Measurements from ENCODE around the gene ADAM15.

Gene ADAM15

DNA sequence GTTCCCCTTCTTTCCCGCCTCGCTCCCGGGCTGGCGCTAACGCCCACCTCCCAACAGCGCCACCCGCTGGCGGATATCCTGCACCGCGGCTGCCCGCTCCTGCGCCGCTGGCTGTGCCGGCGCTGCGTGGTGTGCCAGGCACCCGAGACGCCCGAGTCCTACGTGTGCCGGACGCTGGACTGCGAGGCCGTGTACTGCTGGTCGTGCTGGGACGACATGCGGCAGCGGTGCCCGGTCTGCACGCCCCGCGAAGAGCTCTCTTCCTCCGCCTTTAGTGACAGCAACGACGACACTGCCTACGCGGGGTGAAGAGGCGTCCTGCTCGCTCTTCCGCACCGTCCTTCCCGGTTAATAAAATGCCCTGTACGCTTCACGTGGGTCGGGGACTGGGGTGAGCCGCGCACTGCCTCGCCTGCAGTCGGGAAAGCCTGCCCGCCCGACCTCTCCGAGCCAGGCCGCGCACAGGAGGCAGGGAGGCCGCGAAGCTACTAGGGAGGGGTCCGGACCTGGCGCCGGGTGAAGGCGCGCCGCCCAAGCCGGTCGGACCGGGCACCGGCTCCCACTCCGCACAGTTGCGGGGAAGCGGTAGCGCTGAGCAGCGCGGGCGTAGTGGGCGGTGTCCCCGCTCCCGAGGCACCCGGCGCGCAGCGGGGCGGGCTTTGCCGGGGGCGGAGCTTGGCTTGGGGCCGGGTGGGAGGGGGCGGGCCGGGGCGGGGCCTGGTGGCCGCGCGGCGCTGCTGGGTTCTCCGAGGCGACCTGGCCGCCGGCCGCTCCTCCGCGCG, at the start of gene ADAM15:
Gene ADAM15 (plus strand): TSS at position 757 of the 782 bp plus-strand sequence. CDS start 71 bp downstream, outside the sequence.
- peak; percentile 88 for DNase-seq

DNA sequence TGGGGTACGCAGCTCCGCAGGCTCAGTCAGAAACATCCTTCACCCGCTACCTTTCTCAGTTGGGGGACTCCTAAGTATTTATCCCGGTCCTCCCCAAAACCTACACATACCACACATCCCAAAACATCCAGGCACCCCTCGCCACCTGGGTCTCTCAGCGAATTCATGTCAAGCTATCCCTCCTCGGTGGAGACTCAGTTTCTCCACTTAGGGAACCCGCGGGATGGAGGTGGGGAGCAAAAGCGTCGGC, 49.8 kb upstream of the ADAM15 start:
- no peak for DNase-seq

DNA sequence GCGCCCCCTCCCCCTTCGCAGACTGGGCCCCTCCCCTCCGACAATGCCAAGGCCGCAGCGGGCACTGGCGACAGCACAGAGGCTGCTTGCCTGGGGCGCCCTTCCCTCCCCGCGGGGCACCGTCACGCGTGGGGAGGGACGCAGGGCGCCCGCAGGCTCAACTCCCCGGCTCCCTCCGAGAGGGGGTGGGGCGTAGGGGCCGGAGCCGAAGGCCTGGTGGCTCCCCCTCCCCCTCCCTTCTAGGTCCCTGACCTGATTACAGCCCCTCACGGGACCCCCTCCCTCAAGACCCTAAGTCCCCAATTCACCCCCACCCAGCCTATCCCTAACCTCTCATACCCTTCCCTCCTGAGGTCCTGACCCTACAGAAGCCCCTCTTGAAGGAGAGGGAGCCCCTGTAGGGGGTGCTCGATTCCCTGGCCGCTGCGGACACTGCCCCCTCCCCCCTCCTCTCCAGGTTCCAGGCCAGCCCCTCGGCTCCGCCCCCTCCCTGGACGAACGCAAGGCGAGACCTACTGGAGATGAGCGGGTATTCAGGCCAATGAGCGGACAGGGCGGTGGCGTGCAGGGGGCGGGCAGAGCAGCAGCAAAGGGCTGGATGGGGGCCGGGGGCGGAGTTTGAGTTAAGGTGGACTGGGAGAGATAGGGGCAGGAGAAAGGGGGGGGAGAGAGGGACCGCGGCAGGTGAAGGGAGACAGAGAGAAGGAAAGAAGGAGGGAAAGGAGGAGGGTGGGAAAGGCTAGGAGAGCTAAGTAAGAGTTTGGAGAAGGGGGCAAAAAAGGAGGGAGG, 49.2 kb upstream of the ADAM15 start:
- DNase-seq = peak; percentile 99

DNA sequence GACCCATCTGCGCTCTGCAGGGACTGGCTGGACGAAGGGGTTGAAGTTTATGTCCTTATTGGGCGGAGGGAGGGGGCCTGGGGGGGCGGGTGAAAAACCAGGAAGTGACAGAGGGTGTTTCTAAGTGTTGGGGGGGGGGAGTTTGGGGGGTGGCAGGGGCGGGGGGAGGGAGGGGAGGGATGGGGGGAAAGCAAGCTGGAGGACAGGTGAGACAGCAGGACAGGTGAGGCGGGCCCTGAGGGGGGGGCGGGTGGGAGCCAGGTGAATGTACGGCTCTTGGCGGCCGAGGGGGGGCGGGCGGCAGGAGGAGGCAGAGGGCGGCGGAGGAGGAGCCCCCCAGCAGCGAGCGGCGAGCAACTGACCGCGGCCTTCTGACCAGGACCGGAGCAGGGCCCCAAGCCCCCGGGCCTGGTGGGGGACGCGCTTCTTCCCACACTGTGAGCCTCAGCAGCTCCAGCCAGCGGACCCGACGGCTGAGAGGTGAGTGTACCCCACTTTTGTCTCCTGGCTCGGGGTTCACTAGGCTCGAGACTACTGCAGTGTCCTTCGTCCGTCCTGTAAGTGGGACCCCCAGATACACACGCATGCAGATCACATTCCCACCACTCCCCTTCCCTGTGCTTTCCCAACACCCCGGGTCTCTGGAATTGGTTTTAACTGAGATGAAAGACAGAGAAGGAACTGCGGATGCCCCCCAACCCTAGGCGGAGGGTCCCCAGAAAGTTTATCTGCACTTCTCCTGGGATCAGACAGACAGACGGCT, 48.5 kb upstream of the ADAM15 start, which contains the start of gene ZBTB7B:
Gene ZBTB7B (plus strand): TSS at position 339 of the 763 bp plus-strand sequence. CDS start 11,859 bp downstream, outside the sequence.
- DNase-seq = no peak

DNA sequence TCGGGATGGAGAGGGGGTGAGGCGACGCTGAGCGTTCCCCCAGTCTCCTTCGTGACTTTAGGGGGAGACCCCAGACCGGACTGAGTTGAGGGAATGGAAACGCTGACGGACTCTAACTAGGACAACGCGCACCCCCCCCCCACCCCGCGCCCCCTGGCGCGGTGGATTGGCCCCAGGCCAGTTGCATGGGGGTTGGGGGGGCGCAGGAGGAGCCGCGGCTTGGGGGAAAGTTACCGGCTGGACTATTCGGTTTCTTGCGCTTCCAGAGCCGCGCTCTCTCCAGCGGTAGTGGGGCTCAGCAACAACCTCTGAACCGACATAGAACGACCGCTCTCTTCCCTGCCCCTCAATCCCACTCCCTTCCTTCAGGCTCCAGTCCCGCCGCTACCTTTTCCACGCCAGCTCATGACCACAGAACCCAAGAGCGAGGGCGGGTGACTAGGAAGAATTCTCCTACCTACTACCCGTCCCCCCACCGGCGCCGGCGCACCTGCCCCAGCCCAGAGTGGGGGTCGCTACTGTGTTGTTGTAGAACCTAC, 47.8 kb upstream of the ADAM15 start:
- no peak for DNase-seq

GRCh38 chr1:155003766-155004351, 47.3 kb upstream of the ADAM15 start:
- peak; percentile 30 for DNase-seq

GRCh38 chr1:155004352-155005075, 46.6 kb upstream of the ADAM15 start:
- no peak for DNase-seq

DNA sequence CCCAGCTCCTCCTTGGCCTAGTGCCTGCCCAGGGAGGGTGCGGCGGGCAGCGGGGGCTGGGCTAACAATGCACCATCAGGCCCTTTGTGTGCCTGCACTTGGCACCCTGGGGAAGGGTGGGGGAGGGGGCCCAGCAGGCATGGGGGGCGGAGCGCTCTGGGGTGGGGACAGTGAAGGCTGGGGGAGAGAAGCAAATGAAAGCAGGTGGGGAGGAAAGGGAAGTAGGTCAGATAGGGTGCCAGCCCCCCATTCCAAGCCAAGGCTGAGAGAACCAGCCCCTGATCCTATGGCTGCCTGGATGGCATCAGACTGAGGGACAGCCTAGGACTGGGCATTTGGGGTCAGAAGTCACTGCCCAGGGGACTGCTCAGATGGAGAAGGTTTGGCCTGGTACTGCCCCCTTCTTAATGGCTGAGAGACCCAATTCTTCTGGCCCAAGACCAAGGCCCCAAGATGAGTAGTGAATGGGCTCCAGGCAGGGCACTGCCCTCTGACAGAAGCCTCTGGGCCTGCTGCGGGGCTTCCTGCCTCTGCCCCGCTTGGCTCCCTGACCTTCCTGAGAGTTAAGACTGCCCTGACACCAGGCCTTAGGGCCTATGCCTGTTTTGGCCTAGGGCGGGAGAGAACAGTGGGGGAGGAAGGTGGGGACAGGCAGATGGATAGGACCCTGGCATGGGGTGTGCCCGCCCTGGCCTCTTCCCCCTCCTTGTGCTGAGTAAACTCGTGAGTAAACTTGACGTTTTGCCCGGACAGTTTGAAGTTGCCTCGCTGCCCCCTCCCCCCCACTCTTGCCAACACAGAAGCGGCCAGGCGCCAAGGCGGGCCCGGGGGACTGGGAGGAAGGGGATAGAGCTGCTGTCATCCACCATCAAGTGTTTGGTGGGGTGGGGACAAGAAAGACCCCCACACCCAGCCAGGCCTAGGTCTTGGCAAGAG, 45.8 kb upstream of the ADAM15 start:
- no peak for DNase-seq

GRCh38 chr1:155006601-155007101, 44.5 kb upstream of the ADAM15 start:
- no peak for DNase-seq

DNA sequence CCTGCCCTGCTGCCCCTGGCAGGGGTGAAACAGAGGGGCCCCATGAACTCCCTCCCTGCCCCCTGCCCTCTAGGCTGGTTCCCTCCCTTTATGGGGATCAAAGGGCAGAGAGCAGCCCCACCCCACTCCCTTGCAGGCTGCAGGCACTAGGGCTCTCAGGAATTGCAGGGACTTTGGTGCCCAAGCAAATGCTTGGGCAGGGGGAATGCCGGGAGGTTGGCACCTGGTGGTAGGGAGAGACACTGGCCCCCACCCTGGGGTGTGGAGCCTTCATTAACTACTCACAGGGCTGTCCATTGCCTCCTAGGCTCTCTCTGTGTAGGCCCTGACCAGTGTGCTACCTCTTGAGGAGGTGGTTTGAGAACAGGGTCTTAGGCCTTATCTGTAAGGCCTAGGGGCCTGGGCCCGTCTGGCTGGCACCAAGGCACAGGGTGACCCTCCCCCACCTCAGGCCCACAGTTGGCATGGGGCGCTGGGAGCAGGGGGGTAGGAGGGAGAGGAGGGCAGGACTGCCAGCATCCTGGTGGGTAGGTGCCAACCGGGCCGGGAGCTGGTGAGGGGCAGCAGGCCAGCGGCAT, 43.8 kb upstream of the ADAM15 start:
- DNase-seq = no peak

DNA sequence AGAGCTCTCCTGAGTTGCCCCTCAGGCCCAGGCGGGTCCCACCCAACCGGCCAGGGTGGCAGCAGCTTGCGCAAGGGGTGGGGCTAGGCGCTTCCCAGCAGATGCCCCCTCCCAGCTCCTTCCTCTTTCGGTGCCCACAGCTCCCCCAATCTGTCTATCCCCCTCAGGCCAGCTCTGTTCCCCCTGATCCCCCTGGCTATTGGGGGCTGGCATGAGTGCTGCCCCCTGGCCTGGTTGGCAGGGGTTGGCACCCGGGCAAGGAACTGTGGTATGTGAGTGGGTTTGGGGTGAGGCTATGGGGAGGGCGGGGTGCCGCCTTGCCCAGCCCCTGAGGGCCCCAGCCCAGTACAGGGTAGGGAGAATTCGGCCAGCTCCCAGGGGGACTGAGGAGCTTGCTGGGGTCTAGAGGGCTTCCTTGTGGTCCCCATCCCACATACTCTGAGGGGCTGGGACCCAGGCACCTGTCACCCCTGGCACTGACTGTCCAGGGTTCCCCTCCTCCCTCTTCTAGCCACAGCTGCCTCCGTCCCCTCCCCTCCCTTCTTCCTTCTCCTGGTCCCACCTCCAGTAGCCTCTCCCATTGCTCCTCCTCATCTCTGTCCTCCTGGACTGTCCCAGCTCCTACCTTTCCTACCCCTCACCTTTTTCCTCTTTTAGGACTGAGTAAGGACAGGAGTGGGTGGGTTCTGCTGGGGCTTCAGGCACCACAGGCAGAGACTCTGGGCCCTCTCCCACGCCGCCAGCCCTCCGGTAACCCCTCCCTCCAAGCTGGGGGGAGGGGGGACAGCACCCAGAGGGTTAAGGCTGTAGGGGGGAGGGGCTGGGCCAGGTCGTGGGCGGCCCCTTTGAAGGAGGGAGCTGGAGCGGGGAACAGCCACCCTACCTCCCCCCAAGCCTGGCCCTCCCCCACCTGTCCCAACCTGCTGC, 42.8 kb upstream of the ADAM15 start:
- no peak for DNase-seq

DNA sequence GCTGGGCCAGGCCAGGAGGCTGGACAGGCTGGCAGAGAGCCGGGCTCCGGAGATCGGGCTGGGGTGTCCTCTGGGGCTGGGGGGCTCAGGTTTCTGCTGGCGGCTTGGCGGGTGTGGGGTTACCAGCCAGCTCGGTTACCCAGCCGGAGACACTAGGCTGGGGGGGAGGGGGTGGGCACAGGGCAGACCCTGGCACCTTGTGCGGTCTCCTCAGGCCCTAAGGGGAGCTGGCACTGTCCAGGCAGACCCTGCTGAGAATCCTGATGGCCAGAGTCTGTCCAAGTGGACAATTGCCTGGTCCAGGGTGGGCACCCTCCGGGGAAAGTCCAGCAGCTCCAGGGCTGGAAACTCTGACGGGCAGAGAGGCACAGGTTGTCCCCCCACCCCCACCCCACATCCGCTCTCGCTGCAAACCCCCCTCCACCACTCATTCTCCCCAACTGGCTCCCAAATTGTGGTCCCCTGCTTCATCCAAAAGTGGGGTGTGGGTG, 41.9 kb upstream of the ADAM15 start:
- DNase-seq = no peak

GRCh38 chr1:155009742-155010141, 41.4 kb upstream of the ADAM15 start:
- no peak for DNase-seq

DNA sequence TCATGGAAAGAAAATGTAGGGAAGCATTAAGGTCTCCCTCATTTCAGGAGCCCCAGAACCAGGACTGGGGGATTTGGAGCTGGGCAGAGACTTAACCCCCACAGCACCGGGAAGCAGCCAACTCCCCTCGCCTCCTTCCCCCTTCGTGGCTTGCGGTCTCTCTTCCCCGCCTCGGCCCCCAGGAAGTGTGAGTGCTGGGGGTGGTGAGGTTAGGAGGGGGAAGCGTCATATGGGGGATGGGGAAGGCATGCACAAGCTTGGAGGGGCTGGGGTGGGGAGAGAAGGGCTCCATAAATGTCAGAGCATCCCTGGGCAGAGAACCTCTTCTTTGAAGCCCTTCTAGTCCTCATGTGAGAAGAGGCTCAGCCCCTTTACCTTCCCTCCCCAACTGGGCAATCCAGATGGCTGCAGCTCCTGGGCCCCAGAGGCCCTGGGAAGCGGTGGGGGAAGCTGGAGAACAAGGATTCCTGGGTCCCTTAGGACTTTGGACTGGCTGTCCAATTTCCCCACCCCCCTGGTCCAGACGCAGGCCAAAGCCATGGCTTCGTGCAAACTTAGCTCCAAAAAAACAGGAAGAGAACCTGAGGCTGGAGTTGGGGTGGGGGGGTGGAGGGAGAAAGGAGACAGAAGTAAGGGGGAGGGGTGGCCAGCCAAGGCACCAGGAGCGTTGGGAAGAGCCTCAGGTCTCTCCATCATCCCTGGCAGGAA, 40.8 kb upstream of the ADAM15 start:
- no peak for DNase-seq

DNA sequence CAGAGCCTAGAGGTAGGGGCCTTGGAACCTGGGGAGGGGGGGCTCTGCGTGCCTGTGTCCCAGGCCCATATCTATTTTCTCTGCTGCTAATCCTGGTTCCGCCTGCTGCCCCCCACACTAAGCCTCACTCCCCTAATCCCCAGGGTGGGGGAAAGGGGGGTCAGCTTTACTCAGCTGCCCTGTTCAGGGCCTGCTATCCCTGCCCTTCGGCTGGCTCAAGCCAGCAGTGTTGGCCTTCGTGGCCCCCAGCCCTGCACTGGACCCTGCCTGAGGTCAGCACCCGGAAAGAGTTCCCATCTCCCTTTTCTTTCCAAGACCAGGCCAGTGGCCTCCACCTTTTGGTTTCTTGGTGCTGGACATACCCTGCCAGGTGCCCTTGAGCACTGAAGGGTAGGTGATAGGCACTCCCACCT, 40.1 kb upstream of the ADAM15 start:
- DNase-seq = no peak

- no peak for DNase-seq
These were observed 39.6 kb upstream of the ADAM15 start for GRCh38 chr1:155011437-155012025.

- no peak for DNase-seq
These were observed 39.0 kb upstream of the ADAM15 start for GRCh38 chr1:155012026-155012546.

Measured in DMS153 (cell line).